ENCODE data around the gene SNED1.

- TF ChIP-seq CTCF (IDR thresholded peaks at IDR 0.05) (no peak), EP300 (IDR thresholded peaks at IDR 0.05) (no peak), POLR2AphosphoS5 (IDR thresholded peaks at IDR 0.05) (no peak)
Measured at GRCh38 chr2:241136661-241137260, 138.3 kb downstream of the SNED1 start.

Data from suprapubic skin (tissue), 4 donors.